Dedifferentiated amniotic fluid mesenchymal stem cell (primary cell): ENCODE results near the gene KRTAP3-1.
"Not testable (repeated sequence)": the region's sequence is repeated elsewhere in the genome, so short reads cannot be mapped to it uniquely, and the experiment has no call there.

Experiments used
- DNase-seq: peaks from one replicate; pipeline ENCODE4 v3.0.0-alpha.2; 2016; ENCODE audit errors: extremely low spot score

KRTAP3-1 gene

GRCh38 chr17:41015454-41015853, 6.5 kb upstream of the KRTAP3-1 start:
- DNase-seq: no peak

- peak; percentile 88 for DNase-seq
These were observed 4.7 kb upstream of the KRTAP3-1 start for GRCh38 chr17:41013606-41014005.

- no peak for DNase-seq
These were observed 4.3 kb upstream of the KRTAP3-1 start for GRCh38 chr17:41013181-41013580.

GRCh38 chr17:41012326-41013120, 3.6 kb upstream of the KRTAP3-1 start:
- DNase-seq: no peak

GRCh38 chr17:41010441-41010840, 1.5 kb upstream of the KRTAP3-1 start:
- DNase-seq: no peak

- DNase-seq: no peak
These were observed 1.0 kb upstream of the KRTAP3-1 start for GRCh38 chr17:41009936-41010335.

GRCh38 chr17:41009301-41009760, 403 bp upstream of the KRTAP3-1 start:
- DNase-seq: no peak

GRCh38 chr17:41004397-41004796, 4.5 kb downstream of the KRTAP3-1 start:
- DNase-seq: no peak

GRCh38 chr17:41003926-41004325, 5.0 kb downstream of the KRTAP3-1 start:
- no peak for DNase-seq

GRCh38 chr17:41002814-41003213, 6.1 kb downstream of the KRTAP3-1 start:
- no peak for DNase-seq

- no peak for DNase-seq
These were observed 7.1 kb downstream of the KRTAP3-1 start for GRCh38 chr17:41001795-41002194.

- not testable (repeated sequence) for DNase-seq
These were observed 9.4 kb downstream of the KRTAP3-1 start, which contains the start of gene KRTAP3-2 for GRCh38 chr17:40999563-40999962. KRTAP3-2 (minus strand) TSS chr17:40999906; CDS start chr17:40999853, 53 bp downstream.

- no peak for DNase-seq
These were observed 11.6 kb downstream of the KRTAP3-1 start for GRCh38 chr17:40997361-40997760.

GRCh38 chr17:40996829-40997228, 12.1 kb downstream of the KRTAP3-1 start:
- DNase-seq: no peak

GRCh38 chr17:40995116-40995515, 13.8 kb downstream of the KRTAP3-1 start:
- no peak for DNase-seq

- DNase-seq: no peak
These were observed 15.1 kb downstream of the KRTAP3-1 start, which contains the start of gene KRTAP3-3 for GRCh38 chr17:40993839-40994238. KRTAP3-3 (minus strand) TSS chr17:40994164; CDS start chr17:40994097, 67 bp downstream.

GRCh38 chr17:40993084-40993483, 15.8 kb downstream of the KRTAP3-1 start:
- no peak for DNase-seq

GRCh38 chr17:40992666-40993065, 16.3 kb downstream of the KRTAP3-1 start:
- no peak for DNase-seq

GRCh38 chr17:40986920-40987319, 22.0 kb downstream of the KRTAP3-1 start:
- no peak for DNase-seq

GRCh38 chr17:40984226-40984625, 24.7 kb downstream of the KRTAP3-1 start, which contains the start of gene KRT40:
KRT40 (minus strand) TSS chr17:40984326; CDS start chr17:40984273, 53 bp downstream.
- DNase-seq: no peak

GRCh38 chr17:40981115-40981514, 27.8 kb downstream of the KRTAP3-1 start:
- no peak for DNase-seq

- DNase-seq: no peak
These were observed 28.3 kb downstream of the KRTAP3-1 start for GRCh38 chr17:40980596-40980995.

- no peak for DNase-seq
These were observed 28.8 kb downstream of the KRTAP3-1 start for GRCh38 chr17:40980117-40980516.
